NCI-H2081 treated with DMSO at 0.1 percent for 48 hours (cell line): Measurements from ENCODE around the gene MYOT.
"Not testable (repeated sequence)": the region's sequence is repeated elsewhere in the genome, so short reads cannot be mapped to it uniquely, and the experiment has no call there.

Source experiments
- DNase-seq: peaks from one replicate; lab custom pipeline; 2025; lab: John Stamatoyannopoulos, UW

MYOT gene

GRCh38 chr5:137856201-137856600, 11.5 kb upstream of the MYOT start:
- DNase-seq: no peak

GRCh38 chr5:137856916-137857862, 10.5 kb upstream of the MYOT start:
- DNase-seq: no peak

GRCh38 chr5:137858223-137858916, 9.3 kb upstream of the MYOT start:
- no peak for DNase-seq

- no peak for DNase-seq
These were observed 8.7 kb upstream of the MYOT start for GRCh38 chr5:137858954-137859353.

- no peak for DNase-seq
These were observed 5.4 kb upstream of the MYOT start for GRCh38 chr5:137862251-137862650.

GRCh38 chr5:137863653-137864052, 4.0 kb upstream of the MYOT start:
- not testable (repeated sequence) for DNase-seq

GRCh38 chr5:137866541-137867388, 895 bp upstream of the MYOT start:
- no peak for DNase-seq

- no peak for DNase-seq
These were observed 3.1 kb downstream of the MYOT start for GRCh38 chr5:137870647-137871339.

GRCh38 chr5:137871571-137871970, 3.9 kb downstream of the MYOT start:
- no peak for DNase-seq

- DNase-seq: no peak
These were observed 4.8 kb downstream of the MYOT start for GRCh38 chr5:137872466-137872865.

- DNase-seq: no peak
These were observed 8.4 kb downstream of the MYOT start for GRCh38 chr5:137876101-137876500.

GRCh38 chr5:137880313-137880712, 12.7 kb downstream of the MYOT start:
- DNase-seq: no peak

- no peak for DNase-seq
These were observed 20.2 kb downstream of the MYOT start for GRCh38 chr5:137887831-137888230.

- DNase-seq: no peak
These were observed 20.8 kb downstream of the MYOT start for GRCh38 chr5:137888466-137888862.

GRCh38 chr5:137888863-137889759, 21.5 kb downstream of the MYOT start, which contains the start of gene PKD2L2:
Gene PKD2L2, plus strand, starts transcription at chr5:137889457. Its CDS starts 35 bp downstream, at chr5:137889492.
- DNase-seq: peak; percentile 13

- no peak for DNase-seq
These were observed 23.2 kb downstream of the MYOT start for GRCh38 chr5:137890845-137891244.

- DNase-seq: no peak
These were observed 24.2 kb downstream of the MYOT start for GRCh38 chr5:137891849-137892248.

GRCh38 chr5:137894586-137894985, 26.9 kb downstream of the MYOT start:
- DNase-seq: no peak

GRCh38 chr5:137896560-137896959, 28.9 kb downstream of the MYOT start:
- no peak for DNase-seq

- DNase-seq: no peak
These were observed 31.8 kb downstream of the MYOT start for GRCh38 chr5:137899493-137899892.
